DMS 273 (cell line): ENCODE data around the gene VASH1.
A peak's percentile ranks its signal among the peaks of the same experiment; 100 is the strongest.

Experiments
- DNase-seq: peaks from one replicate; lab custom pipeline; 2025; ENCODE audit not compliant: unreplicated experiment; lab: John Stamatoyannopoulos, UW

VASH1 gene

GRCh38 chr14:76742185-76742584, 19.1 kb upstream of the VASH1 start:
- no peak for DNase-seq

GRCh38 chr14:76742966-76743365, 18.3 kb upstream of the VASH1 start:
- no peak for DNase-seq

GRCh38 chr14:76752744-76753143, 8.5 kb upstream of the VASH1 start:
- DNase-seq = peak; percentile 62

GRCh38 chr14:76753541-76754198, 7.6 kb upstream of the VASH1 start:
- DNase-seq = no peak

GRCh38 chr14:76754586-76754985, 6.7 kb upstream of the VASH1 start:
- DNase-seq = no peak

GRCh38 chr14:76755610-76756370, 5.5 kb upstream of the VASH1 start:
- DNase-seq = no peak

- no peak for DNase-seq
Measured at GRCh38 chr14:76756371-76756750, 4.9 kb upstream of the VASH1 start.

- DNase-seq = peak; percentile 38
Measured at GRCh38 chr14:76759589-76759988, 1.7 kb upstream of the VASH1 start.

GRCh38 chr14:76760331-76761135, 735 bp upstream of the VASH1 start:
- DNase-seq = no peak

- no peak for DNase-seq
Measured at GRCh38 chr14:76761960-76762410, 717 bp downstream of the VASH1 start.

- no peak for DNase-seq
Measured at GRCh38 chr14:76762411-76763095, 1.3 kb downstream of the VASH1 start.

GRCh38 chr14:76763096-76764041, 2.1 kb downstream of the VASH1 start:
- DNase-seq = no peak

- DNase-seq = no peak
Measured at GRCh38 chr14:76765461-76765931, 4.2 kb downstream of the VASH1 start.

GRCh38 chr14:76767681-76768656, 6.7 kb downstream of the VASH1 start:
- DNase-seq = no peak

- no peak for DNase-seq
Measured at GRCh38 chr14:76768671-76769500, 7.6 kb downstream of the VASH1 start.

- no peak for DNase-seq
Measured at GRCh38 chr14:76769636-76770292, 8.5 kb downstream of the VASH1 start.
